ENCODE data around the gene TFF2. TPM values are rescaled to one million over a fixed set of nuclear protein-coding genes. Genes with fewer than 3 reads are reported as not detected.

Gene TFF2
- total and polyA plus RNA-seq, 12 donors, result not detected

DNA sequence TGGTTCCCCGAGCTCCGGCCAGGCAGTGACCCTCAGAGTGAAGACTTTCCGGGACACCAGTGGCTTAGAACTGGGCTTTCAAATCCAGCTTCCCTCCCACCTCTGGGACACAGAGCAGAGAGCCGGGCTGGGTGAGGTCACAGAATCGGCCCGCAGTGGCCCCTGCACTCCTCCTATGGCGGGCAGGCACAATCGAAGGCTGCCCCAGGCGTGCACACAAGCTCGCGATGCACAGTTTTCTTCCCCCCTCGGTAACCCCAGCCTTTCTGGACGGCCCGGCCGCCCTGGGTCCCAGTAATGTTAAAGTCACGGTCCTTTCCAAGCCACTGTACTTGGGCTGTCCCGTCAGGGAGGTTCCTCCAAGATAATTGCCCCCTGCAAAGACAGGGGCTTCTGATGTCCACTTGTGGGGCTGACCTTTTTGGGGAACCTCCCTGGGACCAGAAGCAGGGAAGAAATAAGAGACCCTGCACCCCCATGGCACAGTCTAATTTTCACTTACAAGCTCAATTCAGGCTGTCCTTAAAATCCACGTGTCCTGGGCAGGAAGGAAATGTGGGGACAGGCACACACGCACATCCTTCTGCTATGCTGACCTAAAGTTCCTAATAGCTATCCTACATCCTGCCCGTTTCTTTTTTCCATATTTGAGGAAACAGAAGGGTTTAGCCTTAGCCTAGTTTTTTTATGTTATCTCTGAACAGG is 49.3 kb downstream of the TFF2 start:
- intact Hi-C loops (cut with DNase I), result loop anchor here in 3 of 10 donors (10.0 kb wide), 1 partner anchor 137 kb away; no protein-coding TSS in a partner anchor

DNA sequence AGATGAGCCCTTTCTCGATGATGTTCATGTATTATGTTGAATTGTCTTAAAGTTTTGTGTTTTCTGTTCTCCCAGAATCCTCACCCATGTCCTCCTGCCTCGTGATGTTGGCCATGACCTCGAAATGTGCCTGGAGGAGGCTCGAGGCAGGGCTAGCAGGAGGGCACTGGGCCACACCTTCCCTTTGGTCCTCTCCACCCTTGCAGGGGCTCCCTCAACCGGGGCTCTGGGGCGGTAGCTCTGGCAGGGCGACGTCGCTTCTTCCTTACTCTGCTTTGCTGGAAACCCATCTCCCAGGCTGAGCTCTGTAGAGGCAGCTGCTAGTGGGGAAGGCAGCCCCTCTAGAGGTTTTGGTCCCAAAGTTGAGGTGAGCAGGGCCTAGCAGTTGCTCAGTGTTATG is 49.8 kb downstream of the TFF2 start:
- Histone ChIP-seq H3K36me3 (peaks cover 0 to 24% (median 0%) of the 10 kb centered on the region in 9 donors), H3K27me3 (peaks cover 0 to 4% (median 0%) of the 10 kb centered on the region in 7 donors), H3K27ac (peak overlapping the region in 9 of 10 donors; percentile 30 to 89 (median 80)), H3K4me1 (peaks cover 10 to 54% (median 32%) of the 10 kb centered on the region in 9 donors), H3K4me3 (no peak overlapping the region), H3K9me3 (no peaks in the 10 kb centered on the region)
- intact Hi-C loops (cut with DNase I), result loop anchor here in 3 of 10 donors (10.0 kb wide), 1 partner anchor 136 kb away; no protein-coding TSS in a partner anchor
- no peak for ATAC-seq
- 87 to 88% methylated on average over 9 of the region's 9 CpGs for WGBS, 2 donors
- no peak for DNase-seq
- TF ChIP-seq, protein P1, sequence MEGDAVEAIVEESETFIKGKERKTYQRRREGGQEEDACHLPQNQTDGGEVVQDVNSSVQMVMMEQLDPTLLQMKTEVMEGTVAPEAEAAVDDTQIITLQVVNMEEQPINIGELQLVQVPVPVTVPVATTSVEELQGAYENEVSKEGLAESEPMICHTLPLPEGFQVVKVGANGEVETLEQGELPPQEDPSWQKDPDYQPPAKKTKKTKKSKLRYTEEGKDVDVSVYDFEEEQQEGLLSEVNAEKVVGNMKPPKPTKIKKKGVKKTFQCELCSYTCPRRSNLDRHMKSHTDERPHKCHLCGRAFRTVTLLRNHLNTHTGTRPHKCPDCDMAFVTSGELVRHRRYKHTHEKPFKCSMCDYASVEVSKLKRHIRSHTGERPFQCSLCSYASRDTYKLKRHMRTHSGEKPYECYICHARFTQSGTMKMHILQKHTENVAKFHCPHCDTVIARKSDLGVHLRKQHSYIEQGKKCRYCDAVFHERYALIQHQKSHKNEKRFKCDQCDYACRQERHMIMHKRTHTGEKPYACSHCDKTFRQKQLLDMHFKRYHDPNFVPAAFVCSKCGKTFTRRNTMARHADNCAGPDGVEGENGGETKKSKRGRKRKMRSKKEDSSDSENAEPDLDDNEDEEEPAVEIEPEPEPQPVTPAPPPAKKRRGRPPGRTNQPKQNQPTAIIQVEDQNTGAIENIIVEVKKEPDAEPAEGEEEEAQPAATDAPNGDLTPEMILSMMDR (IDR thresholded peaks at IDR 0.05), result no peak

More for the DNA sequence above, 49.3 kb downstream of the TFF2 start:
- Histone ChIP-seq H3K4me3 (no peak overlapping the region), H3K4me1 (peaks cover 10 to 54% (median 32%) of the 10 kb centered on the region in 9 donors), H3K36me3 (peaks cover 0 to 19% (median 0%) of the 10 kb centered on the region in 9 donors), H3K27me3 (peaks cover 0 to 9% (median 0%) of the 10 kb centered on the region in 7 donors), H3K9me3 (no peaks in the 10 kb centered on the region), H3K27ac (peak overlapping the region in 9 of 10 donors; percentile 75 to 89 (median 83))
- TF ChIP-seq, protein P1 (IDR thresholded peaks at IDR 0.05), result no peak
- WGBS, 2 donors, result 66 to 70% methylated on average over 20 of the region's 20 CpGs
- DNase-seq (peak in 1 of 2 donors; percentile 37), ATAC-seq (peak; percentile 40 to 84 (median 78))

DNA sequence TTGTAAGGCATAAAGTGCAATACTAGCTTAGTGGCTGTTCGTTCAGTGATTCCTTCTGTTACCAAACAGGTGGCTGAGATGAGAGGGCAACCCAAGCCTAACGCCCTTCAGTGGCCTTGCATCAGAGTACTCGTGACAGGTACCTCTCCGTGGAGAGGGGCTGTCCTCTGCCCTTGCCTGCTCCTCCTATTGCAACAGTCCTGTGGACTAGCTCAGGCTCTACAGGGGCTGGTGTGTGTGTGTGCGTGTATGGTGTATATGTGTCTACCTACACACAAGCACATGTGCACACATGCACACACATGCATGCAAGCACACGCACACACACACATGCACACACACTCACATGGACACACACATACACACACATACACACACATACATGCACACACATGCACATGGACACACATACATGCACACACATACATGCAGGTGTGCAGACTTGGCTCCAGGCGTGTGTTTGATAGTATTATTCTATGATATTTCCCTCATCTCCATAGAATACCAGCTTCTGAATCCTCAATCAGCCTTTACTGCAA is 50.7 kb downstream of the TFF2 start:
- ATAC-seq (no peak), DNase-seq (no peak)
- Histone ChIP-seq H3K4me1 (peaks cover 10 to 54% (median 32%) of the 10 kb centered on the region in 9 donors), H3K4me3 (no peak overlapping the region), H3K27me3 (no peaks in the 10 kb centered on the region), H3K27ac (peak overlapping the region in 7 of 10 donors; percentile 3 to 67 (median 59)), H3K36me3 (peaks cover 0 to 33% (median 0%) of the 10 kb centered on the region in 9 donors), H3K9me3 (no peaks in the 10 kb centered on the region)
- intact Hi-C loops (cut with DNase I), result loop anchor here in 3 of 10 donors (10.0 kb wide), 1 partner anchor 135 kb away; no protein-coding TSS in a partner anchor
- WGBS, 2 donors, result 74 to 78% methylated on average over 7 of the region's 7 CpGs
- TF ChIP-seq, protein P1 (IDR thresholded peaks at IDR 0.05), result no peak

DNA sequence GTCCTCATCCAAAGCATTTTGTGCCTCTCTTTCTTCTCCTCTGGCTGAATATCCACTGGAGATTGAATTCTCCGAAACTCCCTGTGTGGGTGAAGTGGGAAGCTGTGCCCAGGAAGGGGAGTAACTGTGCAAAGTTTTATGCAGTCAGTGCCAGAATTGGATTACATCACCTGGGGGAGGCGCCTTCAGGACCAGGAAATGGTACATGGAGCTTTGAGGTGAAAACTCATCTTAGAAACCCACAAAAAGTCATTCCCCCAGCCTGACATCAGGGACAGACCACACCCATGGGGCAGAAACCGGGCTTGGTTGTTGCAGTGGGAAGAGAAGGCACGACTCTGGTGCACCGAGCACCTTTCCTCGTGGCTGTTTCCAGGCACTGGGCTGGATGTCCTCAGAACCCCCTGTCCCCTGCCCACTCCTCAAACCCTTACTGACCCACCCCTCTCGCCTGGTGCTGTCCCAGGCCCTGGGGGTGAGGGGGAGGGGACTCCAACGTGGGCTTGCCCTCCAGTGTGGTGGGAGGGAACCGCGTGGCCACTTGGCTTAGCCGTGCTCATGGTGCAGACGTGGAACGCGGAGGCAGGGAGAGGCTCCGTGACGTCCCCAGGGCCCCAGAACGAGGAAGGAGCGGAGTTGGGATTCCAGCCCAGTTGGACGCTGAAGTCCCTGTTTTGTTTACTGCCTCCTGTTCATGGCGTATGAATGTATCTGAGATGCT is 51.3 kb downstream of the TFF2 start:
- Histone ChIP-seq H3K36me3 (peaks cover 0 to 39% (median 0%) of the 10 kb centered on the region in 9 donors), H3K27me3 (no peaks in the 10 kb centered on the region), H3K9me3 (no peaks in the 10 kb centered on the region), H3K27ac (peak overlapping the region; percentile 3 to 67 (median 47)), H3K4me3 (no peak overlapping the region), H3K4me1 (peaks cover 10 to 54% (median 32%) of the 10 kb centered on the region in 9 donors)
- DNase-seq (peak in 1 of 2 donors; percentile 41), ATAC-seq (peak; percentile 38 to 71 (median 58))
- TF ChIP-seq, protein P1 (IDR thresholded peaks at IDR 0.05), result no peak
- intact Hi-C loops (cut with DNase I), result loop anchor here in 3 of 10 donors (10.0 kb wide), 1 partner anchor 135 kb away; no protein-coding TSS in a partner anchor
- 48 to 69% methylated on average over 20 of the region's 20 CpGs for WGBS, 2 donors

Measured in heart right ventricle (tissue), 16 donors.